Measurements from ENCODE around the gene TIGD1. TPM values are rescaled to one million over a fixed set of nuclear protein-coding genes. Genes with fewer than 3 reads are reported as not detected.
A peak's percentile ranks its signal among the peaks of the same experiment; 100 is the strongest.

The TIGD1 gene
- total and polyA plus RNA-seq, 3 donors from 2014 or later: 6.8 to 9.4 (median 9.2) TPM

DNA sequence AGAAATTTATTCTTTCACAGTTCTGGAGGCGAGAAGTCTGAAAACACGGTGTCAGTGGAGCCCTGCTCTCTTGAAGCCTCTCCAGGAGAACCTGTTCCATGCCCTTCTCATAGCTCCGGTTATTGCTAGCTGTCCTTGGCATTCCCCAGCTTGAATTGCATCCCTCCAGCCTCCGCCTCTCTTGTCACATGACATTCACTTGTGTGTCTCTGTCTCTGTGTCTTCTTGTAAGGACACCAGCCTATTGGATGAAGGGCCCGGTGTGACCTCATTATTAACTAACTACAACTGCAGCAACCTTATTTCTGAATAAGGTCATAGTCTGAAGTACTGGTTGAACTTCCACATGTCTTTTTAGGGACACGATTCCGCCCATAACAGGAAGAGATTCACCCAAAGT, 34.7 kb downstream of the TIGD1 start:
- Histone ChIP-seq H3K27ac (no peak overlapping the region), H3K4me3 (no peak overlapping the region), H3K9me3 (no peaks in the 10 kb centered on the region), H3K27me3 (no peaks in the 10 kb centered on the region), H3K36me3 (ENCODE audit: low read depth, missing control alignments) (no peaks in the 10 kb centered on the region), H3K4me1 (no peaks in the 10 kb centered on the region)
- intact Hi-C loops (cut with DNase I; ENCODE audit: low total_unique reads): loop anchor here (10.0 kb wide), 1 partner anchor 611 kb away; no protein-coding TSS in a partner anchor
- WGBS, 2 donors: 86 to 88% methylated on average over 7 of the region's 7 CpGs
- TF ChIP-seq POLR2A (IDR thresholded peaks at IDR 0.05): no peak
- TF ChIP-seq, protein P1, sequence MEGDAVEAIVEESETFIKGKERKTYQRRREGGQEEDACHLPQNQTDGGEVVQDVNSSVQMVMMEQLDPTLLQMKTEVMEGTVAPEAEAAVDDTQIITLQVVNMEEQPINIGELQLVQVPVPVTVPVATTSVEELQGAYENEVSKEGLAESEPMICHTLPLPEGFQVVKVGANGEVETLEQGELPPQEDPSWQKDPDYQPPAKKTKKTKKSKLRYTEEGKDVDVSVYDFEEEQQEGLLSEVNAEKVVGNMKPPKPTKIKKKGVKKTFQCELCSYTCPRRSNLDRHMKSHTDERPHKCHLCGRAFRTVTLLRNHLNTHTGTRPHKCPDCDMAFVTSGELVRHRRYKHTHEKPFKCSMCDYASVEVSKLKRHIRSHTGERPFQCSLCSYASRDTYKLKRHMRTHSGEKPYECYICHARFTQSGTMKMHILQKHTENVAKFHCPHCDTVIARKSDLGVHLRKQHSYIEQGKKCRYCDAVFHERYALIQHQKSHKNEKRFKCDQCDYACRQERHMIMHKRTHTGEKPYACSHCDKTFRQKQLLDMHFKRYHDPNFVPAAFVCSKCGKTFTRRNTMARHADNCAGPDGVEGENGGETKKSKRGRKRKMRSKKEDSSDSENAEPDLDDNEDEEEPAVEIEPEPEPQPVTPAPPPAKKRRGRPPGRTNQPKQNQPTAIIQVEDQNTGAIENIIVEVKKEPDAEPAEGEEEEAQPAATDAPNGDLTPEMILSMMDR (IDR thresholded peaks at IDR 0.05): no peak
- no peak for DNase-seq

DNA sequence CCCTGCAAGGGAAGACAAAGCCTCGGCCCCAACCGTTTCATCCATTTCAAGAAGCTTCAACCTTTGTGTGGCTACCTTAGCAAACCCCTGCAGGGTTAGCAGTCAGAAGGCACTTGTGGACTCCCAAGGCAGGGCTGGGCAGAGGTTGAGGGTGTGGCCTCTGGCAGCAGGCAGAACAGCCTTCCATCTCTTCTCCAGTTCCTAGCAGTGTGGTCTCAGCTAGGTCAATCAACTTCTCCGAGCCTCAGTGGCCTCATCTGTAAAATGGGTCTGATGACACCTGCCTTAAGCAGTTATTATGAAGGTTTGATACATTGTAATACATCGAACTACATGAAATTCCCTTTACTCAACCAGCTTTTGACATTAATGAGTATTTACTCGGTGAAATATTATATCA, 37.0 kb downstream of the TIGD1 start:
- WGBS, 2 donors: 87 to 89% methylated on average over 3 to 5 of the region's 5 CpGs
- Histone ChIP-seq H3K36me3 (ENCODE audit: low read depth, missing control alignments) (no peaks in the 10 kb centered on the region), H3K9me3 (no peaks in the 10 kb centered on the region), H3K27me3 (no peaks in the 10 kb centered on the region), H3K4me1 (no peaks in the 10 kb centered on the region), H3K4me3 (no peak overlapping the region), H3K27ac (no peak overlapping the region)
- intact Hi-C loops (cut with DNase I; ENCODE audit: low total_unique reads): loop anchor here (10.0 kb wide), 1 partner anchor 609 kb away; no protein-coding TSS in a partner anchor
- no peak for TF ChIP-seq POLR2A (IDR thresholded peaks at IDR 0.05)
- TF ChIP-seq, protein P1 (IDR thresholded peaks at IDR 0.05): no peak
- no peak for DNase-seq

DNA sequence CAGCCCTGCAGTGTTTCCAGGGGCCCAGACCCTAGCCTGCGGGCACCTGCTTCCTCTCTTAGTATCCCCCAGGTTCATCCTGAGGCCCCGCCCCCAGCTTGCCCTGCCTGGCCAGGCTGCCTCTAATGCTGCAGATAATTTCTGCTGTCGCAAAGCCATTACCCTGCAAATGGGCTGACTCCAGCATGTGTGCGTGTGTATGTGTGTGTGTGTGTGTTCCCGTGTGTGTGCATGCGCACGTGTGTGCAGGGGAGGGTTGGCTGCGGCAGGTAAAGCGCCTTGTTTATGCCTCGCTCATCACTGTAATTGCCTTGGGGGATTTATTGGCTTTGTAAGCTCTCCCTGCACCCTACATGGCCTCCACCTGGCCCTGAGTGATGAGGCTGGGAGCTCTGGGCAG, 37.8 kb downstream of the TIGD1 start:
- 88 to 90% methylated on average over 7 to 10 of the region's 10 CpGs for WGBS, 2 donors
- no peaks in the 10 kb centered on the region for H3K36me3 ChIP-seq (ENCODE audit: low read depth, missing control alignments)
- no peaks in the 10 kb centered on the region for H3K27me3 ChIP-seq
- H3K27ac ChIP-seq: no peak overlapping the region
- DNase-seq: no peak
- TF ChIP-seq, protein P1 (IDR thresholded peaks at IDR 0.05): no peak
- TF ChIP-seq POLR2A (IDR thresholded peaks at IDR 0.05): no peak
- H3K4me1 ChIP-seq: no peaks in the 10 kb centered on the region
- H3K4me3 ChIP-seq: no peak overlapping the region
- H3K9me3 ChIP-seq: no peaks in the 10 kb centered on the region
- intact Hi-C loops (cut with DNase I; ENCODE audit: low total_unique reads): loop anchor here (10.0 kb wide), 1 partner anchor 608 kb away; no protein-coding TSS in a partner anchor

DNA sequence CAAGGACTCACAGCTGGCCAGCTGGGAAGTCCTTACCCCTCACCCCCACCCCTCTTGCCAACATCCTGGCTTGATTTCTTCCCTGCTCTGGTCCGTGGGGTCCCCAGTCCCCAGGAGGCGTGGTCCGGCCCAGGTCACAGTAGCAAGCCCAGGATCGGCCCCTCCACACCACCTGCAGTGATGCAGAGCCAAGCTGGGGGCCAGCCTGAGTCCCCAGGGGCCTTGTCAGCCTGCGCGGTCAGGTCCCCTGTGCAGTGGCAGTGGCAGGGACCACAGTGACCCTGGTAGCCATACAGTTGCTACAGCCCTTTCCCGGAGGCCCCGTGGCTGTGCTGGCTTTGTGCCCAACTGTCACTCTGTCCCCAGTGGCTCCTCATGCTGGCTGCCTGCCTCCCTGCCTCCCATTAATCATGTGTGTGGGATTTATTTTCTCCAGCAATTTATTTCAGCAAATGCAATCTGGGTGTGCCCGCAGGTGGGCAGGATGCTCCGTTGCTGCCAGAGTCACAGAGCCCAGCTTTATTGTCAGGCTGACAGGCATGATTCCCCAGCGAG, 38.9 kb downstream of the TIGD1 start:
- H3K27ac ChIP-seq: no peak overlapping the region
- no peaks in the 10 kb centered on the region for H3K9me3 ChIP-seq
- intact Hi-C loops (cut with DNase I; ENCODE audit: low total_unique reads): loop anchor here (10.0 kb wide), 1 partner anchor 607 kb away; no protein-coding TSS in a partner anchor
- no peaks in the 10 kb centered on the region for H3K27me3 ChIP-seq
- no peaks in the 10 kb centered on the region for H3K36me3 ChIP-seq (ENCODE audit: low read depth, missing control alignments)
- TF ChIP-seq, protein P1 (IDR thresholded peaks at IDR 0.05): no peak
- TF ChIP-seq POLR2A (IDR thresholded peaks at IDR 0.05): no peak
- DNase-seq: peak; percentile 47
- 63 to 82% methylated on average over 5 to 11 of the region's 11 CpGs for WGBS, 2 donors
- H3K4me1 ChIP-seq: no peaks in the 10 kb centered on the region
- H3K4me3 ChIP-seq: no peak overlapping the region

DNA sequence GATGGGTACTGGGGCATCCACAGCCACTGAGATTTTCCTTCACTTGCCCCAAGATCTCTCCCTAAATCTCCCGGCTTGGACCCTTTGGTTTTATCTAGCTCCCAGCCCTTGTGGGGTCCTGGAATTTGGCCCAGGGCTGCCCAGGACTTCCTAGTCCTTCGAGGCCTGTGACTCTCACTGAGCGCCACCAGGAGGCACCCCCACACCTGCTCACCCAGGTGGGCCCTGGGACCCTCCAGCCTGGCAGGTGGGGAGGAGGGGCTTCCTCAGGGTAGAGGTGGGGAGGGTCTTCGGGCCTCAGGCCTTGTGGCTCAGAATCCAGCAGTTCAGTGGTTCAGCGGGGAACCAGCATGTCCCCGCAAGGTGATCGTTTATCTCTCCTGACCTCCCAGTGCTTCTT, 42.1 kb downstream of the TIGD1 start:
- no peaks in the 10 kb centered on the region for H3K27me3 ChIP-seq
- peaks cover 4% of the 10 kb centered on the region for H3K4me1 ChIP-seq
- intact Hi-C loops (cut with DNase I; ENCODE audit: low total_unique reads): no loop called here
- 91 to 95% methylated on average over 6 to 7 of the region's 7 CpGs for WGBS, 2 donors
- no peak for DNase-seq
- H3K4me3 ChIP-seq: no peak overlapping the region
- TF ChIP-seq POLR2A (IDR thresholded peaks at IDR 0.05): no peak
- TF ChIP-seq, protein P1 (IDR thresholded peaks at IDR 0.05): no peak
- no peak overlapping the region for H3K27ac ChIP-seq
- H3K36me3 ChIP-seq (ENCODE audit: low read depth, missing control alignments): no peaks in the 10 kb centered on the region
- no peaks in the 10 kb centered on the region for H3K9me3 ChIP-seq
